Pons (tissue), 1 donor: ENCODE results near the gene MACROD2.
A peak's percentile ranks its signal among the peaks of the same experiment; 100 is the strongest.

Experiments
- DNase-seq: peaks from one replicate; pipeline ENCODE4 v3.0.0-alpha.2; 2016; ENCODE audit warnings: low spot score

Gene MACROD2

GRCh38 chr20:14761903-14762302, 766.6 kb downstream of the MACROD2 start:
- no peak for DNase-seq

- DNase-seq: no peak
Measured at GRCh38 chr20:14764511-14765369, 769.4 kb downstream of the MACROD2 start.

- DNase-seq: no peak
Measured at GRCh38 chr20:14765370-14765701, 770.0 kb downstream of the MACROD2 start.

GRCh38 chr20:14773486-14773885, 778.2 kb downstream of the MACROD2 start:
- DNase-seq: no peak

- peak; percentile 28 for DNase-seq
Measured at GRCh38 chr20:14775778-14776177, 780.5 kb downstream of the MACROD2 start.

GRCh38 chr20:14777591-14777990, 782.3 kb downstream of the MACROD2 start:
- DNase-seq: no peak

GRCh38 chr20:14778096-14778495, 782.8 kb downstream of the MACROD2 start:
- no peak for DNase-seq

GRCh38 chr20:14778875-14779274, 783.6 kb downstream of the MACROD2 start:
- DNase-seq: no peak

GRCh38 chr20:14780508-14780907, 785.2 kb downstream of the MACROD2 start:
- no peak for DNase-seq

- no peak for DNase-seq
Measured at GRCh38 chr20:14782731-14783130, 787.4 kb downstream of the MACROD2 start.

- DNase-seq: no peak
Measured at GRCh38 chr20:14783766-14784165, 788.5 kb downstream of the MACROD2 start.

GRCh38 chr20:14785065-14785743, 789.9 kb downstream of the MACROD2 start:
- no peak for DNase-seq

- no peak for DNase-seq
Measured at GRCh38 chr20:14790190-14790589, 794.9 kb downstream of the MACROD2 start.

GRCh38 chr20:14790771-14791620, 795.7 kb downstream of the MACROD2 start:
- no peak for DNase-seq

- DNase-seq: no peak
Measured at GRCh38 chr20:14792915-14793314, 797.6 kb downstream of the MACROD2 start.

- no peak for DNase-seq
Measured at GRCh38 chr20:14799545-14800216, 804.4 kb downstream of the MACROD2 start.

GRCh38 chr20:14800707-14801425, 805.5 kb downstream of the MACROD2 start:
- DNase-seq: no peak

- DNase-seq: no peak
Measured at GRCh38 chr20:14801591-14802325, 806.4 kb downstream of the MACROD2 start.

- DNase-seq: no peak
Measured at GRCh38 chr20:14807224-14807623, 811.9 kb downstream of the MACROD2 start.

GRCh38 chr20:14815340-14815739, 820.0 kb downstream of the MACROD2 start:
- DNase-seq: no peak

- no peak for DNase-seq
Measured at GRCh38 chr20:14816471-14816870, 821.2 kb downstream of the MACROD2 start.
